Mesenteric fat pad (tissue), 1 donor: ENCODE measurements around the gene PEX7. TPM values are rescaled to one million over a fixed set of nuclear protein-coding genes. Genes with fewer than 3 reads are reported as not detected.
"Not testable (repeated sequence)": the region's sequence is repeated elsewhere in the genome, so short reads cannot be mapped to it uniquely, and the experiment has no call there.

Experiments
- DNase-seq: peaks from one replicate; pipeline ENCODE4 v3.0.0-alpha.2; 2020; ENCODE audit warnings: low spot score
- total RNA-seq: library from RNA; stranded (reverse); fragmentation: NEBNext Ultra II Directional; extraction: Animal tissue kit (Norgen Biotek cat#: 25700); gene quantifications from one replicate; pipeline ENCODE4 v1.2.1, GENCODE V29; 2021
- donor health status: DM: yes; HTN: yes; CAD: no.

The PEX7 gene
- total RNA-seq, 1 donor from 2014 or later: 5.3 TPM

DNA sequence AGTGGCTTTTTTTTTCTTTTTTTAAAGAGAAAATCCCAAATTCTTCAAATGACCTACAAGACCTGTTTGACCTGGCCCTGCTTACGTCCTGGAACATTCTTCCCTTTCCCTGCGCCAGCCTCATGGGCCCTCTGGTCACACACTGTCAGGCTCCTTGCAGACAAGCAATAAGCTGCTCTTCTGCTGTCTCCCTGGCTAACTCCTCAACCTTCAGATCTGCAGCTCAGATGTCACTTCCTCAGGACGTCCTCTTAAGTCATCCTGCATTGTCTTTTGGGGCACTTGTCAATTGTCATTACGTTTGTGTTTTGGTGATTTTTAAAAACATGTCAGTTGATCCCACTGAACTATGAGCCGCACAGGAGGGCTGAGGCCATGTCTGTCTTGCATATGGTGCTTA lies 70.8 kb downstream of the PEX7 start:
- DNase-seq: no peak

DNA sequence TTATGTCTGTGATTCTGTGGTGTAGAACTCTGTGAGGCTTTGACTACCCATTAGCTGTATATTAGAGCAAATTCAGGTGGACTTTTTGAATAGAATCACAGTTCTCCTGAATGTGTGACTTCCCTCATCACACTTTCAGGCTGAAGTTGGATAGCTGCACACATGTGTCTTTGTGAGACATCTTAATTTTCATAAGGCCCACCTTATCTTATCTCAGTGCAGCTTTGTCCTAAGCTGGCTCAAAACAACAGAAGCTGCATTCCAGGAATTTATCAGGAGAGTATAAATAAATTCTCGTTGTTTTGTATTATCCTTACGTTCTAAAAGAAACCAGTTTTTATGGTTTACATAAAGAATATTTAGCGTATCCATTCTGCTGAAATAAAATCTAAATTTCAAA lies 73.5 kb downstream of the PEX7 start:
- DNase-seq: no peak

DNA sequence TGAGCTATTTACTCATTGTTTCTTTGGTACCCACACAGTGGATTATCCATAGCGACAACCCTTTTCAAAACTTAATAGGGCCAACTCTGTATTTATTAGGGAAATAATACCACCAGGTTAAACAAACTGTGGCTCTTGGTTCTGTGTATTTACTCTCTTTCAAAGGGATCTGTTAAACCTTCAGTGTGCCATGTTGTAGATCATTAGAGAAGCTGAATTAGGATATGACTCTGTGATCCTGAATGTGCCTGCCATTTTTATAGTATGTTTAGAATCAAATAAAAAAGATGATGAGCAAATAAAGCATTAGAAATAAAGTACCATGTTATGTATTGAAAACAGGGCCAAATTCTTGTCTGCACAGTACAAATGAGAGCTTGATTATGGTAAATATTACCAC lies 74.7 kb downstream of the PEX7 start:
- no peak for DNase-seq

DNA sequence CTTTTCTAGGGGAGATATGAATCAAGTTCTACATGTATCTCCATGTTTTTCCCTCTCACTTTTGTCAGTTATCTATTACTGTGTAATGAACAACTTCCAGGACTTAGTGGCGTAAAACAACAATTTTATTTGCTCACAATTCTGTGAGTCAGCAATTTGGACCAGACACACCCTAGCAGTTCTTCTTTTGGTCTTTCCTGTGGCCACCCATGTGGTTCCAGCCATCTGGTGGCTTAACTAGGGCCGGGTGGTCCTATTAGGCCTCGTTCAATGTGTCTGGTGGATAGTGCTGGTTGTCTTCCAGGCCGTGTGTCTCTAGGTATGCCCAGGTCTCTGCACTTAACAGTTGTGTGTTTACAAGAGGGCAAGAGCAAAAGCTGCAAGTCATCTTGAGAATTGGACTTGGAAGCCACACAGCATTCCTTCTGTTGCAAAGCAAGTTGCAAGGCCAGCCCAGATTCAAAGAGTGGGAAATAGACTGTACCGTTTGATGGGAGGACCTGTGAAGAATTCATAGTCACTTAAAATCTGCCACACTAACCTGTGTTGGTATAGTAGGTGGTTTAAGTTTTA lies 78.9 kb downstream of the PEX7 start:
- DNase-seq: no peak

DNA sequence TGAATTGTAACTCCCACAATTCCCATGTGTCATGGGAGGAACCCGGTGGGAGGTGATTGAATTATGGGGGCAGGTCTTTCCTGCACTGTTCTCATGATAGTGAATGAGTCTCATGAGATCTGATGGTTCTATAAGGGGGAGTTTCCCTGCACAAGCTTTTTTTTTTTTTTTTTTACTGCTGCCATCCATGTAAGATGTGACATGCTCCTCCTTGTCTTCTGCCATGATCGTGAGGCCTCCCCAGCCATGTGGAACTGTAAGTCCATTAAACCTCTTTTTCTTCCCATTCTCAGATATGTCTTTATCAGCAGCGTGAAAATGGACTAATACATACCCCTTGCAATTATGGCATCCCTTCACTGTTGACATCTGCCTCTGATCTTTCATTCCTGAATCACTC lies 82.1 kb downstream of the PEX7 start:
- not testable (repeated sequence) for DNase-seq

DNA sequence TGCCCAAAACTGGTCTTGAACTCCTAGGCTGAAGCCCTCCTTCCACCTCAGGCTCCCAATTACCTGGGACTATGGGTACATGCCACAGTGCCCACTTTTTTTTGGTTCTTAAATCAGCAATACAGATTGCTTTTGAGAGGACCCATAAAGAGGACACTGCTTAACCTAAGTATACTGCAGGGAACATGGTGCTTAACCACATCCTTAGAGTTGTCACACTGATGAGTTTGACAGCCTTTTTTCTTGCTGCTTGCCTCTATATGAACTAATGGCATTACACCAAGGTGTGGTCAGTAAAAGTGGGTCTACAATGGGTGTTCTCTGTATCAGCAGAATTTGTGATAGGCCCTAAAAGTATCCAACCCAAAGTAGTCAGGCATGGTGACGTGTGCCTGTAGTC lies 92.6 kb downstream of the PEX7 start:
- DNase-seq: no peak

DNA sequence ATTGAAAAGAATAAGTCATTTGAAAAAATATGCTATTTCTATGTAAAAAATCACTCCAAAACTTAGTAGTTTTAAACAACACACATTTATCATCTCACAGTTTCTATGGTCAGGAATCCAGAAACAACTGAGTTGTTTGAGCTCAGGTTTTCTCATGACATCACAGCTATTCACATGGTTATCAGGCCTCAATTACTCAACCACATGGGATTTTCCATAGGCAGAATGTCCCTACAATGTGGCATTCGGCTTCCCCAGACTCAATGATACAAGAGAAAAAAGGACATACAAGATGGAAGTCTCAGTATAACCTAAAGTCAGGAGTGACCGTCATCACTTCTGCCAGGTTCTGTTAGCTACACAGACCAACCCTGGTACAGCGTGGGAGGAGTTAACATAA lies 96.3 kb downstream of the PEX7 start:
- no peak for DNase-seq

DNA sequence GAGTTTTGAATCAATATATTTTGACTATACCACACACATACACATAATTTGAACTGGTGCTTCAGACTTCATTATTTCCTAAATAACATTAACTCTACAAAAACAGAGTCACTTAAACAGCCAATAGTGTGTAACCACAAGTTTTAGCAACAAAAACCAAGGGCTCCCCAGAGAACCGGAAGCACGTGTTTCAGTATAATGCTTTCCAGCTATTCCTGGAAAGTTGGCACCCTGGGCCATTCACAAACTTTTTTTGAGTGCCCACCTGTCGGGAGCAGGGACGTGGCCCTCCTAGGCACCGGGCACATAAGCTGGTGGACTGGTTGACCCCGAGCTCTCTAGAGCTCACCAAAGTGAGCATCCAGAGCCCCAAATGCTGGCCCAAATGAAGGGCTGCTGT lies 97.8 kb downstream of the PEX7 start:
- DNase-seq: no peak

DNA sequence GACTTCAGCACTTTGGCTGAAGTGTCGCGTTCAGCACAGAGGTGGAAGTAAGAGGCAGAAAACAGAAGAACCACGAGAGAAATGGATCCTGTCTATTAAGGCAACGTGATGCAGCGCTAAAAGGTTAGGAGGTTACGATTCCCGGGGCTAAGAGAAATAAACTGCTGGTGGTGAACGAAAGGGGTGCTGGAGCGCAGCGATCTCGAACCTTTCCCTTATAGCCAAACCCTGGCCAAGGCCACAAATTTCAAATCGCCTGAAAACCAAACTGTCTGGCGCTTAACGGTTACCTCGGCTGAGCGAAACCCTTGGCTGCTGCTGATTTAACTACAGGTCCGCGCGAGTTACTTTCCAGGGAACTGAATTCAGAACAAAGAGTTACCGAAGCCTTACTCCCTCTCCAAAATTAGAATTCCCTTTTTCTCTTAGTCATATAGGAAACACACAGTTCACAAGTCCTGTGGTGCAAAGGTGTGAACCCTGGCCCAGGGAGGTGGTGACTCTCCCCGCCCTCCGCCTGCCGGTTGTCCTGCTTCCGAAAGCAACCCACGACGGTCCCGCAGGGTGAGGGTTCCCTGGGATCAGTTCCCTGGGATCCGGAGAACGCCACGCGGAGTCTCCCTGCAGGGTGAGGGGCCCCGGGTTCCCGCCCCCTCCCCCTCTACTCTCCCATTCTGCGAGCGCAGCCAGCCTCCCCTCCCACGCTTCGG lies 98.4 kb downstream of the PEX7 start:
- DNase-seq: no peak

DNA sequence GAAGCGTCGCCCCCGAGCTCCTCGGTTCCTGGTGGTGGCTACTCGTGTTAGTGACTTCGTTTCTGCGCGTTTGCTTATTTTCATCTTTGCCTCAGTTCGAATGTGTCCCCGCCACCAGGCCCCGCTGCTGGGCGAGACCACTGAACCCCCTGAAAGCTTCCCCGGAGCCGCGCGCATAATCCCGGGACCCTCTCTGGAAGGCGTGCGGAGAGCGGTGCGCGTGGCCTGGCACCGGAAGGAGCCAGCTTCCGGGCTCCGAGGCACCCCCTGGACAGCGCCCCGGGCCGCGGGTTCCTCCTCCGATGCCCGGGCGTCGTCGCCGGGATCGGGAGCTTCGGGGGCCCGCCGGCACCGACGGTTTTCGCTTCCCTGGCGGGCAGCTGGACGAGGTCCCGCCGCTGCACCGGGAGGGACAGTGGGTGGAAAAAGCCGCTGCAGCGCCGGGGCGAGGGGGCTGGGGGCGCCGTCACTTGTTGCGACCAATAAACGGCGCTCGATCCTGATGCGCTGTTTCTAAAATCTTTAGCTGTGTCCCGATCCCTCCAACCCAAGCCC lies 99.1 kb downstream of the PEX7 start:
- DNase-seq: no peak

DNA sequence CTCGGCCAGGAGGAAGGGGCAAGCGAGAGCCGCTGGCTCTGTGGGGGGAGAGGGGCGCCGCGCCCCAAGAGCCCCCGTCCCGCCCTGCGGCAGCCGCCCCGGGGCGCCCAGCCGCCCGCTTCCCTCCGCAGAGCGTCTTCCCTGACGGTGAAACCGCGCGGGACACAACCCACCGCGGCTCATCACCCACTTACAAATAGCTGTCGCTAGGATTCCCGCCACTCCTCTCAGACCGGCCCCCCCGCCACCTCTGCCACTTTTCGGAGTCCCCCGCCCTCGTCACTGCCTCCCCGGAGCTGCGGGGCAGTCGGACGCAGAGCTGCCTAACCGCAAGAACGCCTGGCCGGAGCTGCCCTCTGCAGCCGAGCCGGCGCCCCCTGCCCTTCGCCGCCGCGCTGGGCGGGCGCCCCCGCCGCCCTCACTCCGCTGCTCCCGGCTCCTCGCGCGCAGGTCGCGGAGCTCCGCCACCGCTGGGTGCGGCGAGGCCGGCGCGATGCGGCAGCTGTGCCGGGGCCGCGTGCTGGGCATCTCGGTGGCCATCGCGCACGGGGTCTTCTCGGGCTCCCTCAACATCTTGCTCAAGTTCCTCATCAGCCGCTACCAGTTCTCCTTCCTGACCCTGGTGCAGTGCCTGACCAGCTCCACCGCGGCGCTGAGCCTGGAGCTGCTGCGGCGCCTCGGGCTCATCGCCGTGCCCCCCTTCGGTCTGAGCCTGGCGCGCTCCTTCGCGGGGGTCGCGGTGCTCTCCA lies 99.7 kb downstream of the PEX7 start, which contains the start of gene SLC35D3:
Gene SLC35D3 (plus strand): TSS at position 366 of the 749 bp plus-strand sequence. CDS start 128 bp downstream, at position 494.
- DNase-seq: no peak

DNA sequence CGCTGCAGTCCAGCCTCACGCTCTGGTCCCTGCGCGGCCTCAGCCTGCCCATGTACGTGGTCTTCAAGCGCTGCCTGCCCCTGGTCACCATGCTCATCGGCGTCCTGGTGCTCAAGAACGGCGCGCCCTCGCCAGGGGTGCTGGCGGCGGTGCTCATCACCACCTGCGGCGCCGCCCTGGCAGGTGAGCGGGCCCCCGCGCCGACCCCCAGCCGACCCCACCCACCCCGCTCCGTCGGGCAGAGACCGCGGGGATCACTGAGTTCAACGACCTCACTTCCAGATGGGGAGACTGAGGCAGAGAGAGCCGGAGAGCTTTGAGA lies 100.3 kb downstream of the PEX7 start:
- no peak for DNase-seq

DNA sequence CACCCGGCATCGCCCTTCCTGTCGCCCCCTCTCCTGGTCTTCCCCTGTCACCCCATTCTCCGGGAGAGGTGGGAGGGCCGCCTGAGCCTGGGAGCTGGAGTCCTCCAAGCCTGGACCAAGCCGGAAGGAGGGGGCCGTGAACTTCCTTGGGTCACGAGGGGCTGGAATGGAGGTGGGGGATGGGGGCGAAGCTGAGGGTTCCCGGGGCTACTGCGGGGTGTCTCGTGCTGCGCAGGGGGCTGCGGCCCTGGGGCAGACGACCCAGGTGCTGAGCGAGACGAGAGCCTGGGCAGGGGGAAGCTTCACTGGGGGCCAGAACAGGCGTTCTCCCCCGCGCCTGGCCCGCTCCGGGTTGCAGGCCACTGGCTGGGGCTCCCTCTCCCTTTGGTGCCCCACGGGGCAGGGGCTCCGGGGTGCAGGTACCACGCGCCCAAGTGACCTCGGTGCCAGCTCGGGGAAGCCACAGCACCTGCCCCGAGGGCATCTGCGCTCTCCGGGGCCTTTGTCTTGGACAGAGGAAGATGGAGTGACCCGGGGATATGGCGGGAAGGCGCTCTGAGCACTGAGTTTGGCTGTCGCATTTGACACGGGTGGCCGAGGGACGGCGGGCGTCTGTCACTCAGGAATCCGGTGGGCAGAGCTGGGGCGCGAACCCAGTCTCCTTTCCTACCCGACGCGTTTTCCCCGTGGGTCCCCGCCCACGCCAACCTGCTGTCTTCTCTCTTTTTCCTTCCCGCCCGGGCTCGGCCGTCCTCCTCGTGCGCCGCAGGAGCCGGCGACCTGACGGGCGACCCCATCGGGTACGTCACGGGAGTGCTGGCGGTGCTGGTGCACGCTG lies 100.9 kb downstream of the PEX7 start:
- no peak for DNase-seq

DNA sequence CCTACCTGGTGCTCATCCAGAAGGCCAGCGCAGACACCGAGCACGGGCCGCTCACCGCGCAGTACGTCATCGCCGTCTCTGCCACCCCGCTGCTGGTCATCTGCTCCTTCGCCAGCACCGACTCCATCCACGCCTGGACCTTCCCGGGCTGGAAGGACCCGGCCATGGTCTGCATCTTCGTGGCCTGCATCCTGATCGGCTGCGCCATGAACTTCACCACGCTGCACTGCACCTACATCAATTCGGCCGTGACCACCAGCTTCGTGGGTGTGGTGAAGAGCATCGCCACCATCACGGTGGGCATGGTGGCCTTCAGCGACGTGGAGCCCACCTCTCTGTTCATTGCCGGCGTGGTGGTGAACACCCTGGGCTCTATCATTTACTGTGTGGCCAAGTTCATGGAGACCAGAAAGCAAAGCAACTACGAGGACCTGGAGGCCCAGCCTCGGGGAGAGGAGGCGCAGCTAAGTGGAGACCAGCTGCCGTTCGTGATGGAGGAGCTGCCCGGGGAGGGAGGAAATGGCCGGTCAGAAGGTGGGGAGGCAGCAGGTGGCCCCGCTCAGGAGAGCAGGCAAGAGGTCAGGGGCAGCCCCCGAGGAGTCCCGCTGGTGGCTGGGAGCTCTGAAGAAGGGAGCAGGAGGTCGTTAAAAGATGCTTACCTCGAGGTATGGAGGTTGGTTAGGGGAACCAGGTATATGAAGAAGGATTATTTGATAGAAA lies 101.7 kb downstream of the PEX7 start:
- DNase-seq: no peak

DNA sequence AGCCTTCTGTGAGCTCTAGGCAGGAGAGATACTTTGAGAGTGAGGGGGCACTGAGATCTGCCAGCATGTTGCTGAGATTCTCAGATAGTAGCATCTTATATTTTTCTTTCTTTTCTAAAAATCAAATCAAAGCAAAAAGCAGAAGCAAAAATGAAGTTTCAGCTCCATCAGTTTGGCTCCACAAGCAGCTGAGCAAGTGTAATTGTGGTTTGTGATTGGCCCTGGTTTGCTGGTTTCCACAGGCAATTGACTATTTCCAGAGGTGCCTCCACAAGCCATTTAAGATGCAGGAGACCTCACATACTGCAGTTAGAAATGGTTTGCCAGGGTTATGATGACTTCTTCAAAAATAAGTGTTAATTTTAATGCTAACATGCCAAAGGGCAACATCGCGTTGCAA lies 104.0 kb downstream of the PEX7 start:
- no peak for DNase-seq

DNA sequence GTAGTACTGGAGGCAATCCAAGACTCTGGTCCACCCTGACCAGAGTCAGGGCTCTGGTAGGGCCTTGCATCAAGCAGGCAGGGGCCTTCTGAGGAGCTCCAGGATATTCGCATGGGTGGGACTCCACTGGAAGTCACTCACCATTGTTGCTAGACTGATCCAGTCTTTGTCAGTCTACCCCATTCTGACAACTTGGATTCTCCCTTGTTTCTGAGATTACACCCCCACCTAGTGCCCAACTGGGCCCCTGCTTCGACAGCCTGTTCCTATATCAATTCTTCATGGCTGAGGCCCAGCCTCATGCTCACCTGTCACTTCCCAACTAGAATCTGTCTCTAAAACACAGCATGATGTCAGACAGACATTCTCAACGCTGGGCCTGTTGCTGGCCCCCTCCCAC lies 104.9 kb downstream of the PEX7 start:
- DNase-seq: no peak

DNA sequence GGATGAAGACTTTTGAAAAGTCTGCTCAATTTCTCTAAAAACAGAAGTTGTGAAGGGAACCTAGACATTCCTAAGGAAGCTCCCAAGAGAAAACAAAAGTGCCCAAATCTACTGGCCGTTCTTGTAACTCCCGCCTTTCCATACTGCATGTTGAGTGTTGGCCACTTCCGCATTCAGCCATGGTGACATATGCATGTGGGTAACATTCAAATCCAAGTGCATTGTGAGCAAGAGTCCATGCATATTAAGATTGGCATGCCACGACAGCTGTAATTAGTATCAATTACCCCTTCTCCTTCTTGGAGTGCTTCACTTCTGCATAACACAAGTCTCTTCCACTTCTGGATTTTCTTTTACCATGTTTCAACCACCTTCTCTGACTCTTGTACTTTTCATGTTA lies 108.1 kb downstream of the PEX7 start:
- DNase-seq: no peak

DNA sequence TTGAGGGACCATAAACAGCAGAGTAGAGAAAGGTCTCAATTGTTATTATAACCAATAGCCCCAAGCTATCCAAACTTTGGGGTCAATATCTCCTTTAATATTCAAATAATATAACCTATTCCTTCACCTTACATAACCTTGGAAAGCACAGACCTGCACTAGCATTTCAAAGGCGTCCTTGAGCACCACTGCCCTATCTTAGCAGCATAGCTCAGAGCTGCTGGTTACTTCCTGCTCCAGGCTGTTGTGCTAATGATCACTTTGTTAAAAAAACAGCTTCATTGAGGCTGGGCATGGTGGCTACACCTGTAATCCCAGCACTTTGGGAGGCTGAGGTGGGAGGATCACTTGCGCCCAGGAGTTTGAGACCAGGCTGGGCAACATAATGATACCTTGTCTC lies 110.2 kb downstream of the PEX7 start:
- no peak for DNase-seq

DNA sequence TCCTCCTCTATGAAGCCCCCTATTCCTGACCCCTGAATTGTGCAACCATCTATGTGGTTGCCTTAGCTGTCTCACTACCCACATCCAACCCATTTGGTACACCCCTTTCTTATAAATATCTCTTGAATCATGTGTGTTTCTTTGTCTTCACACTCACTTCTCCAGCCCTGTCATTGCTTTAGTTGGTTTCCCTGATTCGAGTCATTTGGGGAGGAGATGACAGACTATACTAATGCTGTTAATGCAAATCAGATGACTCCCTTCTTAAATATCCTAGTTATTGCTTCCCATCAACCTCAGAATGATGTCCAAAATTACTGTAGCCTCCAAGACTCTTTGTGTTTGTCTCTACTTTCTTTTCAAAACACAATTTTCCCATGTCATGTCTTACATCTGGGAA lies 122.7 kb downstream of the PEX7 start:
- no peak for DNase-seq

DNA sequence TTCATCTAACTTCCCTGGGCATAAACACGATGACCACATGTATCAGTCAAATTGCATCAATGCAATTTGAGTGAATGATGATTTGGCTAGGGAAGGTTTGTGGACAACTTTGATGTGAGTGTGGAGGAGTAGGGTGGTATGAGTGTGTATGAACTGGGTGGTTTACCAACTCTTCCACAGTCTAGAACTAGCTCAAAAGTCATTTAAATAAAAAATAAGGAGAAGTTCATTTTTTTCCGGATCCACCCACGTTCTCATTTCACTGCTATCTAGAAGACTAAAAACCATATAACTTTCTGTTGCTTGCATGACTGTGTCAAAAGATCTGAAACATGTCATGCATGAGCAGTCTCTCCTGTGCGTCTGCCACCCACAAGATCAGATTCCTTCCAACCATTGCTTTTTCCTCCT lies 123.3 kb downstream of the PEX7 start:
- no peak for DNase-seq

DNA sequence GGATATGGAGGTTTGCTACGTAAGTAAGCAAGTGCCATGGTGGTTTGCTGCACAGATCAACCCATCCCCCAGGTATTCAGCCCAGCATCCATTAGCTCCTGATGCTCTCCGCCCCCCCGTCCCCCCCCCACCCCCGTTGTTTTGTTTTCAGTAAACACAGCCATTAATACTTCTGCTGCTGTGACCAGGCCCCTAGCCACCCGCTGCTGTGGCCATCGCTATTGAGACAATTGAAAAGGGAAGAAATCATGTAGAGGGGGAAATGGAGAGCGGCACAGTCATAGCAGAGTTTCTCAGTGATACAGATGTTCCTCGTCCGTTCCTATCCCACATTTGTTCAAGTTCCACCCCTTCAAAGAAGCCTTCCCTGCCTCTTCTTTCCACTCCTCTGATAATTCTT lies 124.6 kb downstream of the PEX7 start:
- DNase-seq: no peak
